GDM1 (cell line): Measurements from ENCODE around the gene YES1.
"Not testable (repeated sequence)": the region's sequence is repeated elsewhere in the genome, so short reads cannot be mapped to it uniquely, and the experiment has no call there.

ENCODE experiments used
- DNase-seq: peaks from one replicate; lab custom pipeline; 2025; lab: John Stamatoyannopoulos, UW

Gene YES1

DNA sequence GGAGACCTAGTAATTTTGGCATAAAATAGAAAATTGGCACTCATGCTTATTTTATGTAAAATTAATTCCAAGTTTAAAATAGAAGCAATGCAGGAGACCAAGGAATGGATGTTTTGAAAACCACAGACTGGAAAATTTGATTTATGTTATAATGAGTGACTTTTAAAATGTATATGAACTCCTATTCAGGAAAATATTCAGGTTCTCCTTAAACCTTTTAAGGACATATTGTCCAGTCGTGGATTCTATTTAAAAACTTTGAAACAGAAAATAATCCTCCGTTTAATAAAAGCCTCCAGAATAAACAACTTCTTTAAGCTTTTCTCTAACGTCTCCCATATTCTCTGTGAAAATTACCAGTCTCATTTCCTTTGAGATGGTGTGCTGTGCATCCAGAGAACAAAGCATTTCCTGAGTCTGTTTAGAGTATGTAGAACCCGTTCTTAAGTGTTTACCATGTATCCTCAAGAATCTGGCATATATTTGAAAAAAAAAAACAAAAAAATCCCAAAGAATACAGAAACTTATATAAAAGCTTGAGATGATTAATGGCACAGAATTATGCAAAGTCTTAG is 8.6 kb upstream of the YES1 start:
- no peak for DNase-seq

DNA sequence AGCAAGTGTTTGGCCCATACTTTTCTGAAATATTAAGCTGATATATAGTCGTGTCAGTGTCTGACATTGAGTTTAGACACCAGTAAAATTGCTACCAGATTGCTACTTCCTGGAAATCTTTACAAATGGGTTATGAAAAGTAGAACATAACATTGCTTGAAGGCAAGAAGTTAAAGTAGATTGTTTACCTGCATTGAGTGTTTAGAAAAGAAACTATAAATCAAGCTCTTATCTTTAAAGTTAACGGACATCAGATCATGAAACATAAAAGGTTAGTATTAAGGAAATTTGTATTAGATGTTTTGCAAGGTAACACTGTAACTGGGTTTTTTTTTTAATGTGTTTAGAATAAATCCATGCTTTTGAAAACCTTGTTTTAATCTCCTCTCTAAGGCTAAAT is 4.8 kb upstream of the YES1 start:
- no peak for DNase-seq

DNA sequence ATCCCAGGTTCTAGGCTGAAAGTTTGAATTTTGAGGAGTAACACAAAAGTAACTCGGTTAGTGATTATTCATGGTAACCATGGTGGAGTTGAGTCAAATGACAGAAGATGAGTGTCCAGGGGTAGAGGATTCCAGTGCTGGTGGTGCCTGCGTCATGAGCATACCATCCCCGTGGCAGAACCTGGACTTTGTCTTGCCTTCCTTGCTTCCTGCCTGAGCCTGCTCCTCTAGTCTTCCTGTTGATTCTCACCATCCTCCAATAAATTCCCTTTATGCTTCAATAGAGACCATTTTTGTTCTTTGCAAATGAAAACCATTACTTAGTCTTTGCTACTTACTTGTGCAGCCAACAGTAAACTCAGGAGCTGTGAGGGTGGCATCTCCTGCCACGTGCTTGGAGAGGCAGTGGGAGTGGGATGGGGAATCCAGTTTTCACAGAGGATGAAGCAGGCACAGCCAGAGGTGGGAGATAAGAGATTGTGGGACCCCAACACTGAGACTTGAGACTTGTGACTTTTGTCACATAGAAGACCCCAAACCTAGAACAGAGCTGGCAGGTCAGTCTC is 4.1 kb upstream of the YES1 start:
- DNase-seq, result no peak

DNA sequence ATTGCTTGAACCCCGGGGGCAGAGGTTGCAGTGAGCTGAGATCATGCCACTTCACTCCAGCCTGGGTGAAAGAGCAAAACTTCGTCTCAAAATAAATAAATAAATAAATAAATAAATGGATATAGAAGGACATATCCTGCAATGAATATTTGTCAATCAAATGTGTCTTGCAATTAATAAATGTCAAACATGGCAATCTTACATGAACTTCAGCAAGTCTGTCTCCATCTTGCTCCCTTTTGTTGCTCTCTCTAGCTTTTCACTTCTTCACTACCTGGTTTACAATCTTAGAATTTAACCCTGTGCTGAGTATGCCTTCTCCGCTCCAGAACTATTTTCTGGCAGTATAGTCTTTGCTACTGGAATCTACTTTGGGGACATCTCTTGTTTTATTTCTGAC is 3.3 kb upstream of the YES1 start:
- no peak for DNase-seq

DNA sequence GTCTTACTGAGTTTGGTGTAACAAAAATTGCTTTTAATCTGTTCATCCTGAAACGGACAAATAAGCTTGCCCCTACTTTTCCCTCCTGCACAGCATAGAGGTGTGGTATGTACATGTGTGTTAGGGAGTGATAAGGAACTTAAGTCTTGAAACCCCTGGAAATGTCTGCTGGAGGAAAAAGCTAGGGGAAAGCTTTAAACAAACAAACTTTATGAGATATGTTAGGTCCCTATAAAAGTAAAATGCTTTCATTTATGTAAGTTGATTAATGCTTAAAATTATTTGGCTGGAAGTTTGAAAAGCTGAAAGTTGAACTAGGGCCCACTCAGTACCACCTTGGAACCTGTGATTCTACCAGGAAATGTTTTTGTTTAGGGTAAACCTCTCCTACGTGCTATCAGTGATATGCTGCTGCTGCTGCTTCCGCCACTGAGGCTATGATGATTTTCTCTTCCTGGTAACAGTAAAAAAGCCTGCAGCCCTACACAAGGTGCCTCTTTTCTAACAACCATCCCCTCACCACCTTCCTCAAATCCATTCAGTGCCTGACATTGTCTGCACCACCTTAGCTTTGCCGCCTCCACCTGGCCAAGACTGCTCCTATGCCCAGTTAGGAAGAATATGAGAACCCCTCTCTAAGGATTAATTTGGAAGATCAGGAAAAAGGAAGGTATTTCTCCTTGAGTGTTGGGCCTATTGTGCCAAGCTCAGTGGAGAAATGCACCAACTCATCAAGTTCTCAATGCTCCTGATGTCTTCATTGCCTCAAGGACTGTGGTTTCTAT is 2.5 kb upstream of the YES1 start:
- DNase-seq, result no peak

DNA sequence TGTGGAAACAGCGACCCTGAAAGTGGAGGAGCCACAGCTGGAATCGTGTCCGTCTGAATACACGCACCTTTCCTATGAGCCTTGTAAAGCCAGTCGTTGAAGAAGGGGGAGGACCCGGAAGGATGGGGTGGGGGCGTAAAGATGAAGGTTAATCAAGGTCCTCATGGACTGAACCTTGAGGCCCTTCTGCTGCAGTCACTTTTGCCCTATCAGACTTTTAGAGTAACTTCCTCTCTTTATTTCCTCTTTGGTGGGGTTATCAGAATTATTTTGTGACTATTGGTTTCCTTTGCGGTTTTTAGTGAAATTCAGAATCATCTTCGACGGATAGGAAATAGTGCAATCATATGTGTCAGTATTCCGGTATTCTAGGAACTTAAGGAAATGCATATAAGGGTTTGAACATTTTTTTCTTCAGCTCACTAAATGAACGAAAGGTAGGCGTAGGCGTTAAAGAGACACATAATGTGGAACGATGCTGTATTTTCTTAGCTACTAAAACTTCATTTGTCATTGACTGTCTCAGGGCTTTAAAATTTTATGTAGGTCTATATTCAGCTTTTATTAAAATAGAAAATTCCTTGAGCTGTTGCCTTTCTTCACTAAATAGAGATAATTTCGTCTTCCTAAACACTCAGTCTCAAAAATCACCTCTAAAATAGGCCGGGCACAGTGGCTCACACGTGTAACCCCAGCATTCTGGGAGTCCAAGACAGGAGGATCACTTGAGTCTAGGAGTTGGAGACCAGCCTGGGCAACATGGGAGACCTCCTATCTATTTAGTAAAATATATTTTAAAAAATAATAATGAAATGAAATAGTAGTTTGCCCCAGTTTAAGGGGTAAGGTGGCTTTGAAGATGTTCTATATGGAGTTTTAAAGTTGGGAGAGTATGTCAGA is 1.4 kb upstream of the YES1 start:
- peak; percentile 86 for DNase-seq

DNA sequence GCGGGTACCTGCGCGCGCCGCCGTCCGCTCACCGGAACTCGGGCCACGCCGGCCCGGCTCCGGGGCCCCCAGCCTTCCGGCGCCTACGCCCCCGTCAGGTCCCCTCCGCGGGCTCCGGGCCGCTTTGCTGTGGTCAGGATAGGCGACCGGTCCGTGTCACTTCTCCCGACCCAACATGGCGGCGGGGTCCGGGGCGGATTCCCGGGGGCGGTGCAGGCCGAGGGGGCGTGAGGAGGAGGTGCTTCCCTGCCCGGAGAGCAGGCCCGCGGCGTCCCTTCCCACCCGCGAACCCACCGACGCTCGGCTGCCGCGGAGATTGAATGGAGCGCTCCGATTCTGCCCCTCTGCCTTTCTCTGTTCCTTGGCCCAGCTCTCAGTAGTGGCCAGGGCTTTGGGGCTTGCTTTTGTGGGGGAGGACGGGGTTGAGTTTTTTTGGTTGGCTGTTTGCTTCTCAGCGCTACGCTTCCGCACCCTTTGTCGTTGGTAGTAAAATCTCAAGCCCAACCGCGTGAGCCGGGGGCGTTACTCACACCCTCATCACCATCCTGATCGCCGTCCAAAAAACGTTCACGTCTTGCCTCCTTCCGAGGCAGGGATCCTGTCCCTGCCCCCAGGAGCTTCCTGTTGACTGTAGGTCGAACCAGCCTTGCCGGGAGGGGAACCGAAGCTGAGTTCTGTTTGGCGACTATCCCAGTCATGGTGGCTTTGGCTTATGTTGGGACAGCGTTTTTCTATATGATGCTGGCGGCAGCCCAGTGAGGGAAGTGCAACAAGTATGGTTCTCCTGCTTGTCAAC is 532 bp upstream of the YES1 start:
- DNase-seq, result peak; percentile 86

DNA sequence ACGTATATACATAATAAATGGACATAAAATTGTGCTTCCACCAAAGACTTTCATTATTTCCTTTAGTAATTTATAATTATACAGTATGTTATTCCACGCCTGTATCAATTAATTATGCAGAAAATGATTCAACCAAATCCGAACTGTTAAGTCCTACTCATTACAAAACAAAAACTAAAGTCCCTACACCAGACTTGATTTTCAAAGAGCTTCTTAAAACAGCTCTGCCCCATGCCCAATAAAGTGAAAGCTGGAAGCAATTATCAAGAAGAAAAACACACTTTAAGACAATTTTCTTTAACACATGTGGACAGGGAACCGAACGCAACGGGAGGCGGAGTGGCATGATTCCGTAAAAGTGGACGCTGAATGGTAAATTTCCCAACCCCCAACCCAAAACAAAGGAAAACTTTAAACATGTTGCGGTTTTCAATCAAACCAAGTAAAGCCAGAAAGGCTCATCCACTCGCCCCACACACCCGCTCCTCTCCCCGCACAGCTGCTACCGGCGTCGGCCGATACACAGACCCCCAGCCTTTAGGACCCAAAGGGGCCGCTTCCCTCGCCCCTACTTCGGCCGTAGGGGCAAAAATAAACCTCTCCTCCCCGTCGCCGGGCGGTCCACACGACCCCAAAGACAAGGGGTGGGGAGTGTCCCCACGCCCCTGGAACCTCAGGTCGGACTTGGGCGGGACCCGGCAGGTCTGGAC is 705 bp downstream of the YES1 start:
- no peak for DNase-seq

DNA sequence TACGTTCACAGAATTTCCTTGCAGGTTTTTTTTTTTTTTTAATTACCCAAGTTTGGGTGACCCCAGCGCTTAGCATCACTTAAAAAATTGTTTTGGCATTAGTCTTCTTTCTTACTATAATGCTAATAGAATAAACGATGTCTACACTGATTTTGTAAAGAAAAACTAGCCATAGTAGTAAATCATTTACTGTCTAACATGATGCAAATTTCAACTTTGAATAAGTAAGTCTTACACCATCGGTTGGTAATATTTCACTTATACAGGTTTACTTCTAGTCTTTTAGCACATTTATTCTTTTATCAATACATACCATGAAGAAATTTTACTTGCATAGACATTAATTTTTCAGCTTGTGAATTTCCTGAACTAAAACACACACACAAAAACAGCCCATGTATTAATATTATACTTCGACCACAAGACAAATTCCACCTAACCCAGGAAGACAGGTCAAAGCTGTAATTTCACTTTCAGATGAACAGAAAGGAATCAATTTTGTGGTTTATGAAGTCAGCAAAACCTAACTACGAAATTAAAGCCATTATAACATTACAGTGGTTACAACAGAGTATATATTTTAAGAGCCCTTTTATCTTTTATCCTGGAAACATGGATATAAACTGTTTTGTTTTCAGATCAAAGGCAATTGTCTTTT is 1.9 kb downstream of the YES1 start:
- DNase-seq, result no peak

DNA sequence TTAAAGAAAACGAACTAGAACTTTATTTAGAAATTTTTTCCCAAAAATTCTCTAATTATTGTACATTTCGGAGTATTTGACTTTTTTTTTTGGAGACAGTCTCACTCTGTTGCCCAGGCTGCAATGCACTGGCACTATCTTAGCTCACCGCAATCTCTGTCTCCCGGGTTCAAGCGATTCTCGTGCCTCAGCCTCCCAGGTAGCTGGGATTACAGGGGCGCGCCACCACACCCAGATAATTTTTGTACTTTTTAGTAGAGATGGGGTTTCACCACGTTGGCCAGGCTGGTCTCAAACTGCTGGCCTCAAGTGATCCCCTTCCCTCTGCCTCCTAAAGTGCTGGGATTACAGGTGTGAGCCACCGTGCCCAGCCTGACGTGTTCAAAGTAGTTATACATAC is 2.8 kb downstream of the YES1 start:
- not testable (repeated sequence) for DNase-seq

DNA sequence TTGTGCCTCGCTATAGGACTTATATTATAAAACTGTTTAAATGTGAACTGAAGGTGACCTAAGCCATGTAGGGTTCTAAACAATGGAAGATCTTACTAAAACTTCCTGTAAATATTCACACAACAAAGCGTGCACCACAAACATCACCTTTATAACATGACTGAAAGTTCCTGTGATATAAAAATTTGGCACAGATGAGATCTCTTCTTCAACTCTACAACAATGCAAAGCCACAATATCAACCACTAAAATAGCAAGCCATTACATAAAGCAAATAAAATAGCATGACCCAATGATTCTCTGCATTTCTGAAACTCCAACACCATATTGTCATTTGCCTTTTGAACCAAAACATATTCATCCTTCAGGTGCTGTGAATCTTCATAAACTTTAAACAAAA is 3.5 kb downstream of the YES1 start:
- DNase-seq, result no peak

DNA sequence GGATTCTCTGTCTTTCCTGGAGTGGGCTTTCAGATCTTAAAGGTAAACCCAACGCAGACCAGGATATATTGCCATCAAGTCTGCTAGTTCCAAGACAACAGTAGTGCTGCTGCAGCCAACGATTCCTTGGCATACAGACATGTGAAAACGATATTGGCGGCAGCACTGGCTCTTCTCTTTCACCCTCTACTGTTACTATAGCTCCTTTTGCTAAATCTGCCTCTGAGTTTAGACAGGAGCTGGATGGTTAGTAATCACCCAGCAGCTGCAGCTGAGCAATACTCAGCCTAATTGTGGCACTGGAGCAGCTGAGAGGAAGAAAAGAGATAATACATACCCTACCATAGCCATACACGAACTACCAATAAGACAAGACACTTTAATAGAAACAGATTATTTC is 4.0 kb downstream of the YES1 start:
- DNase-seq, result no peak

DNA sequence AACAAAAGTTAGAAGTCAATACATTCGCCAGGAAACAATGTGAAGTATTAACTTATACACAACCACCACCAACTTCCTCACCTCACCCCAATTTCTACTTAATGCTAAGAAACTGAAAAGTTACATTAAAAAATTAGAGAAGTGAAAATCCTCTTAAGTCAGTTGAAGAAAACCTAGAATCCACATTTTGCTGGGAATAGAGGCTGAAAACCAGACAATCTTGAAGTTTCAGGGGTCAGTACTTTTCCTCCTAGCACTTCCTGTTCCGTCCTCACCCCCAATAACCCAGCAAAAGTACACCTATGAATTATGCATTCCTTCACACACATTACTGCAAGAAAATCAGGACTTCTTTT is 6.3 kb downstream of the YES1 start:
- no peak for DNase-seq

DNA sequence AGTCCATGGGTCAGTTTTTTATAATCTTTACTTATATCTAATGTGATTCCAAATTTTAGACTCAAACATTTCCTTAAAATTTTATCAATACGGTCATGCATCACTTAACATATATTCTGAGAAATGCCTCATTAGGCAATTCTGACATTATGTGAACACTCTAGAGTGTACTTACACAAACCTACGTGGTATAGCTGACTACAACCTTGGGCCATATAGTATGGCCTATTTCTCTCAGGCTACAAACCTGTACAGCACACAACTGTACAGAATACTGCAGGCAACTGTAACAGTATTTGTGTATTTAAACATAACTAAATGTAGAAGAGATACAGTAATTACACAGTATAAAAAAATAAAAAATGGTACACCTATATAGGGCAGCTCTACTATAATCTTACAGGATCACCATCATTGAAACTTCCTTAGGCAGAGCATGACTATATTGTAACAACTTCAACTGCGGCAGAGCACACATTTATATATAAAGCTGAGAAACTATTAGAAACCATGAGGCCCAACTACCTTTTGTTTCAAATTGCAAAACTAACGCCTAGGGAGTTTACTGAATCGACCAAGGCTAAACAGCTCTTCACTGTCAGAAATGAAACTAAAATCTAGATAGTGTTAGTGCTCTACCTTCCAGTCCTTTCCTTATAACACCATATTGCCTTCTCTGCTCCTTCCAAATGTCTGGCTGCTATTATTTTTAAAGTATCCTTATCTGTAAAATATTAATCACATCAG is 6.9 kb downstream of the YES1 start:
- no peak for DNase-seq

DNA sequence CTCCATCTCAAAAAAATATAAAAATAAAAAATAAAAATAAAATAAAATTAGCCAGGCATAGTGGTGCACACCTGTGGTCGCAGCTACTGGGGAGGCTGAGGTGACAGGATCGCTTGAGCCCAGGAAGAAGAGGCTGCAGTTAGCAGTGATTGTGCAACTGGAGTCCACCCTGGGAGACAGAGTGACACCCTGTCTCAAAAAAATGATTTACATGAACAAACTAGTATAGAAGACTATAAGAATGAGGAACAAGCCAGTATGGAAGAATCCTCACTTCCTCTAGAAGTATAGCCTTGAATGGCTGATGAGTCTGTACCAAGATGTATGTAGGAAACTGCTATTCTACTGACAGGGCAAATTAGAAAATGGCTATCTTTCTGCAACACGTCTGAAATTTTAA is 10.9 kb downstream of the YES1 start:
- no peak for DNase-seq

DNA sequence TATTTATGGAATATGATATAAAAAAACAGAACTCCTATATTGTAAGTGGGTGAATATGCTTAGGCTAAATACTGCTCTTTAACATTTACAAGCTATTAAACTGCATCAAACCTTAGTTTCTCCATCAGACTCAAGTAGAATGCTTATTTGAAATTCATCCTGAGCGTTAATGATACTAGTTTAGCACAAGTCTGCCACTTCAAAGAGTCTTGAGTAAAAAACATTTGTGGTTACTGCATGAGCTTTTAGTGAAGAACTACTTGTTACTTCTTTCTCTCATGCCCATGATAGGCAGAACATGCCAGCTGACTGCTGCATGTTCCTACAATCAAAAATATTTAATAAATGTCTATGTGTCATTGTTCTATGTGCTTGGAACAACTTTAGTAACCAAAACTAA is 12.1 kb downstream of the YES1 start:
- DNase-seq, result no peak

DNA sequence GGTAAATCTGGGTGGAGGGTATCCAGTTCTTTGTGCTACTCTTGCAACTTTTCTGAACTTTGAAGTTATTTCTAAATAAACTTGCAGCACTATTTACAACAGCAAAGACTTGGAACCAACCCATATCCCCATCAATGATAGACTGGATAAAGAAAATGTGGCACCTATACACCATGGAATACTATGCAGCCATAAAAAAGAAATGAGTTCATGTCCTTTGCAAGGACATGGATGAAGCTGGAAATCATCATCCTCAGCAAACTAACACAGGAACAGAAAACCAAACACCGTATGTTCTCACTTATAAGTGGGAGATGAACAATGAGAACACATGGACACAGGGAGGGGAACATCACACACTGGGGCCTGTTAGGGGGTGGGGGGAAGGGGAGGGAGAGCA is 16.7 kb downstream of the YES1 start:
- not testable (repeated sequence) for DNase-seq

DNA sequence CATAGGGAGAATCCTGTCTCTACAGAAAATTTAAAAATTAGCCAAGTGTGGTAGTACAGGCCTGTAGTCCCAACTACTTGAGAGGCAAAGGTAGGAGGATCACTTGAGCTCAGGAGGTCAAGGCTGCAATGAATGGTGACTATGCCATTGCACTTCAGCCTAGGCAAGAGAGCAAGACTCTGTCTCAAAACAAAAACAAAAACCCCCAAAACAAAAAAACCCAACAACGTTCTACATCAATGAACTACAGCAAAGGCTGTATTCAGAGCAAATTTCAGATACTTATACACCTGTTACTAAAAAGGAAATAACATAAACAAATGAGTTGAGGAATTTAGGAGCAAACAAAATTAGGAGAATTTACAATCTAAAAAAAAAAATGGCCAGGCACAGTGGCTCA is 22.6 kb downstream of the YES1 start:
- no peak for DNase-seq

DNA sequence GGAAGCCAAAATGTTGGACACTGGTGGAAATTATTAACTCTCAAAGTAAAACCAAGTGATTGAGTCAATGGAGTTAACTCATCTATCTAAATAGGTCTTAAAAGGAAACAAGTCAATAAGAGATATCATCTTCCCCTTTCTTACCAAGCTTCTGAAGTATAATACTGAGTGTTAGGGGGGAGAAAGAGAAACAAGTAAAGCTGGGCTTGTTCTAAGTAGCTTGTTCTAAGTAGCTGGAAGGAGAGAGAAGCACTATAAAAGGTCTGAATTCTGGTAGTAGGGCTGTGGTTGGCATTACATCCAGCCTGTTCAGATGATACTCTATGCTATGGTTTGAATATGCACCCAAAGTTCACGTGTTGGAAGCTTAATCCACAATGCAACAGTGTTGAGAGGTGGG is 26.8 kb downstream of the YES1 start:
- DNase-seq, result no peak
